Adrenal gland (tissue), 5 donors: Measurements from ENCODE around the gene ASTN2.

Experiments used
- POLR2A ChIP-seq, 2 donors: fragments of 450-650 bp; IDR thresholded peaks; one replicate each; pipeline ENCODE4 v1.6.1; 2017; ENCODE audit warnings: antibody characterized with exemption in 2 of 2, mild to moderate bottlenecking in 2 of 2, moderate library complexity in 1 of 2
- TF ChIP-seq, protein P1 (sequence below), 6 experiments: fragments of 450-650 bp in 4 of 6; fragments of 200-600 bp in 2 of 6; sonication (generic) in 1 of 6; IDR thresholded peaks; 1 replicate in 5 of 6; 2 replicates in 1 of 6; pipeline versions ENCODE4 v1.5.1 to v1.8.0; 2016 to 2021; ENCODE audit warnings: antibody characterized with exemption in 6 of 6, mild to moderate bottlenecking in 2 of 6, moderate library complexity in 1 of 6
- donor health status: DM: no; HTN: no; CAD: no.

DNA sequence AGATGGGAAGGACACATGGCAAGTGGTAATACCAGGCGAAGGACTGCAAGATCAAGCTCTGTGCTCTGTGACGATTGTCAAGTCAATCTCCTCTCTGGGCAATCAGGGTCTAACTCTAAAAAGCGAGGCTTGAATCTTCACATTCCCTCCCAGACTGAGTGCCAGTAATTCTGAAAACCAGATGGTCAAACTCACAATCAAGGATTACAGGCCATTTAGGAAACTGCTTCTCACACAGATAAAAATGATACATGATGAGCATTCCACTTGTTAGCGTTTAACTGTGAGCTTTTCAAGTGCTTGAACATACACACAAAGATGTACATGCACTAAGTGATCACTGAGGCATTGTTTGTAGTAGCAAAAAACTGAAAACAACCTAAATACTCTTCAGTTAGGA, 517.7 kb downstream of the ASTN2 start:
- TF ChIP-seq POLR2A (IDR thresholded peaks at IDR 0.05): no peak
- TF ChIP-seq, protein P1, sequence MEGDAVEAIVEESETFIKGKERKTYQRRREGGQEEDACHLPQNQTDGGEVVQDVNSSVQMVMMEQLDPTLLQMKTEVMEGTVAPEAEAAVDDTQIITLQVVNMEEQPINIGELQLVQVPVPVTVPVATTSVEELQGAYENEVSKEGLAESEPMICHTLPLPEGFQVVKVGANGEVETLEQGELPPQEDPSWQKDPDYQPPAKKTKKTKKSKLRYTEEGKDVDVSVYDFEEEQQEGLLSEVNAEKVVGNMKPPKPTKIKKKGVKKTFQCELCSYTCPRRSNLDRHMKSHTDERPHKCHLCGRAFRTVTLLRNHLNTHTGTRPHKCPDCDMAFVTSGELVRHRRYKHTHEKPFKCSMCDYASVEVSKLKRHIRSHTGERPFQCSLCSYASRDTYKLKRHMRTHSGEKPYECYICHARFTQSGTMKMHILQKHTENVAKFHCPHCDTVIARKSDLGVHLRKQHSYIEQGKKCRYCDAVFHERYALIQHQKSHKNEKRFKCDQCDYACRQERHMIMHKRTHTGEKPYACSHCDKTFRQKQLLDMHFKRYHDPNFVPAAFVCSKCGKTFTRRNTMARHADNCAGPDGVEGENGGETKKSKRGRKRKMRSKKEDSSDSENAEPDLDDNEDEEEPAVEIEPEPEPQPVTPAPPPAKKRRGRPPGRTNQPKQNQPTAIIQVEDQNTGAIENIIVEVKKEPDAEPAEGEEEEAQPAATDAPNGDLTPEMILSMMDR (IDR thresholded peaks at IDR 0.05): no peak
